Midbrain (tissue), 1 donor: ENCODE data around the gene ADAMTS17.

Experiments
- DNase-seq: peaks from one replicate; lab custom pipeline; 2025; lab: John Stamatoyannopoulos, UW

Gene ADAMTS17

GRCh38 chr15:100049936-100050876 is 291.6 kb downstream of the ADAMTS17 start:
- DNase-seq, result no peak

- no peak for DNase-seq
Observed at GRCh38 chr15:100049483-100049882, 292.3 kb downstream of the ADAMTS17 start.

- DNase-seq, result no peak
Observed at GRCh38 chr15:100048736-100049135, 293.0 kb downstream of the ADAMTS17 start.

- no peak for DNase-seq
Observed at GRCh38 chr15:100043692-100044091, 298.1 kb downstream of the ADAMTS17 start.

- no peak for DNase-seq
Observed at GRCh38 chr15:100043068-100043641, 298.6 kb downstream of the ADAMTS17 start.

GRCh38 chr15:100042558-100042957 is 299.2 kb downstream of the ADAMTS17 start:
- no peak for DNase-seq

GRCh38 chr15:100041127-100041828 is 300.5 kb downstream of the ADAMTS17 start:
- DNase-seq, result no peak

GRCh38 chr15:100039994-100040393 is 301.8 kb downstream of the ADAMTS17 start:
- no peak for DNase-seq

- DNase-seq, result no peak
Observed at GRCh38 chr15:100038736-100039135, 303.0 kb downstream of the ADAMTS17 start.

- no peak for DNase-seq
Observed at GRCh38 chr15:100037901-100038300, 303.9 kb downstream of the ADAMTS17 start.

- no peak for DNase-seq
Observed at GRCh38 chr15:100036015-100036414, 305.8 kb downstream of the ADAMTS17 start.

GRCh38 chr15:100034191-100034590 is 307.6 kb downstream of the ADAMTS17 start:
- no peak for DNase-seq

GRCh38 chr15:100033140-100033857 is 308.5 kb downstream of the ADAMTS17 start:
- DNase-seq, result no peak

GRCh38 chr15:100032358-100033085 is 309.3 kb downstream of the ADAMTS17 start:
- no peak for DNase-seq

- DNase-seq, result no peak
Observed at GRCh38 chr15:100031665-100032357, 310.0 kb downstream of the ADAMTS17 start.

- no peak for DNase-seq
Observed at GRCh38 chr15:100030586-100031229, 311.1 kb downstream of the ADAMTS17 start.

- no peak for DNase-seq
Observed at GRCh38 chr15:100029868-100030479, 311.8 kb downstream of the ADAMTS17 start.

GRCh38 chr15:100029045-100029444 is 312.7 kb downstream of the ADAMTS17 start:
- no peak for DNase-seq

- peak; percentile 33 for DNase-seq
Observed at GRCh38 chr15:100026041-100026440, 315.7 kb downstream of the ADAMTS17 start.

GRCh38 chr15:100022806-100023205 is 319.0 kb downstream of the ADAMTS17 start:
- no peak for DNase-seq
